ENCODE measurements around the gene OR2A42. TPM values are rescaled to one million over a fixed set of nuclear protein-coding genes. Genes with fewer than 3 reads are reported as not detected.
"Not testable (repeated sequence)": the region's sequence is repeated elsewhere in the genome, so short reads cannot be mapped to it uniquely, and the experiment has no call there.

Gene OR2A42
- total RNA-seq, 1 experiment from 2014 or later: not detected

DNA sequence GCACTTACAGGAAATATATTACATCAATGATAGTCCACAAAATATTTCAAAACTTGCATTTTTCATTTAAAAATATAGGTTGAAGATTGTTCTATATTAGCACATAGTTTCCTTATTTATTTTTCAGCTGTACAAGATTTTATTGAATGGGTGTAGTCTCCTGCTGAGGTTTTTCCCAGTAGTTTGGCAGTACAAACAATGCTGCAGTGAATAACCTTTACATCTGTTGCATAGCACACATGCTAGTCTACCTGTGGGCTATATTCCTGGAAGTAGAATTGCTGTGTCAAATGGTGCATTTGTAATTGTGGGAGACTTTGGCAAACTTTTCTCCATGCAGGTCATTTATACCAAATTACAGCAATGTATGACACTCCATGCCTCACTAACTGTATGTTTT lies 18.9 kb downstream of the OR2A42 start:
- H2BK120ac ChIP-seq (ENCODE audit: low read depth, low read length, poor library complexity, severe bottlenecking); H2AFZ ChIP-seq (ENCODE audit: low read length); H3K23me2 ChIP-seq (ENCODE audit: insufficient read length, low read depth, low read length, poor library complexity, severe bottlenecking); H3K9me3 ChIP-seq (ENCODE audit: control insufficient read depth, low read depth, low read length); H3K79me2 ChIP-seq (ENCODE audit: insufficient read depth, low read length); H3K4ac ChIP-seq (ENCODE audit: low read depth, low read length); H4K20me1 ChIP-seq (ENCODE audit: control insufficient read depth, insufficient read depth, insufficient read length); H3K79me1 ChIP-seq (ENCODE audit: insufficient read depth, low read depth, low read length, poor library complexity, severe bottlenecking); H3K27me3 Mint-ChIP-seq (ENCODE audit: low read depth); H3K23ac ChIP-seq (ENCODE audit: insufficient read length, low read depth, low read length); H2BK5ac ChIP-seq (ENCODE audit: insufficient read length, low read length); H2AK5ac ChIP-seq (ENCODE audit: insufficient read length, low read length); DNase-seq; H3T11ph ChIP-seq (ENCODE audit: low read length); H3K27ac ChIP-seq (ENCODE audit: insufficient read length, low read depth, low read length); H3K4me1 Mint-ChIP-seq; H2BK20ac ChIP-seq (ENCODE audit: low read depth, low read length, poor library complexity, severe bottlenecking); H3K56ac ChIP-seq (ENCODE audit: insufficient read length, low read depth, low read length); H4K8ac ChIP-seq (replicated peaks; ENCODE audit: insufficient read length, low read depth, low read length); H2BK15ac ChIP-seq (ENCODE audit: low read depth, low read length); H3K36me3 Mint-ChIP-seq (ENCODE audit: insufficient read depth in 1 of 3, low read depth in 3 of 3); H4K5ac ChIP-seq (ENCODE audit: insufficient read length, low read depth, low read length); H3K18ac ChIP-seq (ENCODE audit: insufficient read length, low read depth, low read length); H4K91ac ChIP-seq (ENCODE audit: insufficient read length, low read depth, low read length); H3K9ac ChIP-seq (ENCODE audit: extremely low read depth, insufficient read length, low read length); H3K27ac Mint-ChIP-seq; H3K9me3 Mint-ChIP-seq; H3K27me3 ChIP-seq (ENCODE audit: insufficient read depth, low read length); H3K4me2 ChIP-seq (ENCODE audit: insufficient read depth, insufficient read length, low read length); H3K4me3 Mint-ChIP-seq; H3K14ac ChIP-seq (ENCODE audit: insufficient read depth, low read length); H3K4me1 ChIP-seq (ENCODE audit: insufficient read depth, low read length); H2BK12ac ChIP-seq (ENCODE audit: insufficient read length, low read depth, low read length): not testable (repeated sequence)

DNA sequence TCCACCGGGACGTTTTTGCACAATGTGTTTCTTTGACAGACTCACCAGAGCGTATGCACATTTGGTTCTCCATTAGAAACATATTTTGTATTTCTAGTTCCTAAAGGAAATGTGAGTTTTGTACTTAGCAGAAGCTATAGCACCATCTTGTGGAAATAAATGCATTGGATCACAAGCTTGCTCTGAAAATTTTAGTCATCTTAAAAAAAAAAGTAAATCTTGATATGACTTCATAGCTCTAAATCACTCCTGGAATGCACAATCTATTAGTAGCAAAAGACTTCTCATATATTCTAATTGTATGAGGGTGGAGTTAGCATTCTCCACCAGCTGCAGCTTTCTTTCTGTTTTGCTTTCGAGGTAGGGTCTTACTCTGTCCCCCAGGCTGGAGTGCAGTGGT lies 20.3 kb downstream of the OR2A42 start:
- not testable (repeated sequence) for H3K9me3 ChIP-seq (ENCODE audit: control insufficient read depth, low read depth, low read length); H4K5ac ChIP-seq (ENCODE audit: insufficient read length, low read depth, low read length); H2AFZ ChIP-seq (ENCODE audit: low read length); H3K23me2 ChIP-seq (ENCODE audit: insufficient read length, low read depth, low read length, poor library complexity, severe bottlenecking); H3K27ac Mint-ChIP-seq; H3K36me3 Mint-ChIP-seq (ENCODE audit: insufficient read depth in 1 of 3, low read depth in 3 of 3); H4K8ac ChIP-seq (replicated peaks; ENCODE audit: insufficient read length, low read depth, low read length); H2BK120ac ChIP-seq (ENCODE audit: low read depth, low read length, poor library complexity, severe bottlenecking); H3K27me3 Mint-ChIP-seq (ENCODE audit: low read depth); H2BK20ac ChIP-seq (ENCODE audit: low read depth, low read length, poor library complexity, severe bottlenecking); H3K23ac ChIP-seq (ENCODE audit: insufficient read length, low read depth, low read length); H2BK5ac ChIP-seq (ENCODE audit: insufficient read length, low read length); H3K79me2 ChIP-seq (ENCODE audit: insufficient read depth, low read length); H3K14ac ChIP-seq (ENCODE audit: insufficient read depth, low read length); H2AK5ac ChIP-seq (ENCODE audit: insufficient read length, low read length); H3K27ac ChIP-seq (ENCODE audit: insufficient read length, low read depth, low read length); H2BK12ac ChIP-seq (ENCODE audit: insufficient read length, low read depth, low read length); H3T11ph ChIP-seq (ENCODE audit: low read length); DNase-seq; H3K79me1 ChIP-seq (ENCODE audit: insufficient read depth, low read depth, low read length, poor library complexity, severe bottlenecking); H3K4ac ChIP-seq (ENCODE audit: low read depth, low read length); H3K4me1 Mint-ChIP-seq; H4K91ac ChIP-seq (ENCODE audit: insufficient read length, low read depth, low read length); H3K9me3 Mint-ChIP-seq; H3K56ac ChIP-seq (ENCODE audit: insufficient read length, low read depth, low read length); H2BK15ac ChIP-seq (ENCODE audit: low read depth, low read length); H3K4me3 Mint-ChIP-seq; H3K4me1 ChIP-seq (ENCODE audit: insufficient read depth, low read length); H3K4me2 ChIP-seq (ENCODE audit: insufficient read depth, insufficient read length, low read length); H3K27me3 ChIP-seq (ENCODE audit: insufficient read depth, low read length); H4K20me1 ChIP-seq (ENCODE audit: control insufficient read depth, insufficient read depth, insufficient read length); H3K18ac ChIP-seq (ENCODE audit: insufficient read length, low read depth, low read length); H3K9ac ChIP-seq (ENCODE audit: extremely low read depth, insufficient read length, low read length)
- no CpG with 5 or more reads among the region's 4 CpGs for WGBS (ENCODE audit: extremely low coverage, insufficient read length, low lambda C conversion rate)

DNA sequence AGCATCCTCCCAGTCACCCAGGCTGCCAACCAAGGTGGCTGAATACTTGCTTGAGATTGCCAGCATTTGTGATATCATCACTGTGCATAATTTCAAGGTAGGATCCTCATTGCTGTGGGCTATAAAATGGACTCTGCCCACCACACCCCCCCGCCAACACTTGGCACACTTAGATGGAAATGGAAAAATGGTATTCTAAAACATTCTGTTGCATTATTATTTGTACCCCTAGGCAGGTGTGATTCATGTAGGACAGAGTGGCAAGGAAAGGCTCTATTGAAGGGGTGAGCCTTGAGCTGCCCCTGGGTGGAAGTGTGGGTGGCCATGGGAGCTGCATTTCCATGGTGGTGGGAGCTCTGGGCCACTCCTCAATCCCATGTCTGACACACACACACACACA lies 20.8 kb downstream of the OR2A42 start:
- H2AK5ac ChIP-seq (ENCODE audit: insufficient read length, low read length); H4K91ac ChIP-seq (ENCODE audit: insufficient read length, low read depth, low read length); H3K79me1 ChIP-seq (ENCODE audit: insufficient read depth, low read depth, low read length, poor library complexity, severe bottlenecking); H3K9me3 Mint-ChIP-seq; H3K79me2 ChIP-seq (ENCODE audit: insufficient read depth, low read length); H3K14ac ChIP-seq (ENCODE audit: insufficient read depth, low read length); H3T11ph ChIP-seq (ENCODE audit: low read length); H3K4me3 Mint-ChIP-seq; H3K27ac ChIP-seq (ENCODE audit: insufficient read length, low read depth, low read length); H3K56ac ChIP-seq (ENCODE audit: insufficient read length, low read depth, low read length); H3K4me1 Mint-ChIP-seq; H2BK5ac ChIP-seq (ENCODE audit: insufficient read length, low read length); H3K4me2 ChIP-seq (ENCODE audit: insufficient read depth, insufficient read length, low read length); H3K9ac ChIP-seq (ENCODE audit: extremely low read depth, insufficient read length, low read length); H3K4me1 ChIP-seq (ENCODE audit: insufficient read depth, low read length); H3K27me3 ChIP-seq (ENCODE audit: insufficient read depth, low read length); H3K27me3 Mint-ChIP-seq (ENCODE audit: low read depth); H3K23me2 ChIP-seq (ENCODE audit: insufficient read length, low read depth, low read length, poor library complexity, severe bottlenecking); H2BK20ac ChIP-seq (ENCODE audit: low read depth, low read length, poor library complexity, severe bottlenecking); H2BK120ac ChIP-seq (ENCODE audit: low read depth, low read length, poor library complexity, severe bottlenecking); H3K23ac ChIP-seq (ENCODE audit: insufficient read length, low read depth, low read length); H3K36me3 Mint-ChIP-seq (ENCODE audit: insufficient read depth in 1 of 3, low read depth in 3 of 3); H4K20me1 ChIP-seq (ENCODE audit: control insufficient read depth, insufficient read depth, insufficient read length); H3K9me3 ChIP-seq (ENCODE audit: control insufficient read depth, low read depth, low read length); H4K8ac ChIP-seq (replicated peaks; ENCODE audit: insufficient read length, low read depth, low read length); H3K4ac ChIP-seq (ENCODE audit: low read depth, low read length); H3K18ac ChIP-seq (ENCODE audit: insufficient read length, low read depth, low read length); H2BK15ac ChIP-seq (ENCODE audit: low read depth, low read length); H4K5ac ChIP-seq (ENCODE audit: insufficient read length, low read depth, low read length); H2AFZ ChIP-seq (ENCODE audit: low read length); H2BK12ac ChIP-seq (ENCODE audit: insufficient read length, low read depth, low read length): not testable (repeated sequence)
- WGBS (ENCODE audit: extremely low coverage, insufficient read length, low lambda C conversion rate): no CpG with 5 or more reads among the region's 1 CpG
- H3K27ac Mint-ChIP-seq: peak overlapping the region in 2 of 3 experiments; percentile 12 to 81; a peak in 2 of 7 replicates
- DNase-seq: peak; percentile 14
